Loucy (cell line): Measurements from ENCODE around the gene DEFB119.

ENCODE experiments used
- CTCF ChIP-seq: fragments of 200-600 bp; sonication (generic); conservative IDR thresholded peaks from 2 replicates; pipeline ENCODE4 v1.5.1; 2014; ENCODE audit warnings: mild to moderate bottlenecking, antibody characterized with exemption, low read length
- EZH2phosphoT487 ChIP-seq: fragments of 200-600 bp; IDR thresholded peaks from 2 replicates; pipeline ENCODE4 v1.6.1; 2018; ENCODE audit warnings: antibody characterized with exemption, mild to moderate bottlenecking, moderate library complexity, borderline replicate concordance

- no peak for TF ChIP-seq CTCF
- TF ChIP-seq EZH2phosphoT487 = no peak
Observed at GRCh38 chr20:31403886-31404285, 13.5 kb upstream of the DEFB119 start.
